Activated naive CD8-positive, alpha-beta T cell treated with anti-CD3 and anti-CD28 coated beads, Interleukin-2, amount 10 ng/mL, durations not matched to agents 7 days and 5 days (primary cell): Measurements from ENCODE around the gene CCDC152. TPM values are rescaled to one million over a fixed set of nuclear protein-coding genes. Genes with fewer than 3 reads are reported as not detected.
"Not testable (repeated sequence)": the region's sequence is repeated elsewhere in the genome, so short reads cannot be mapped to it uniquely, and the experiment has no call there.

Experiments used
- ATAC-seq: fragments of 150-1000 bp; cut with Tn5 transposase; one replicate; pipeline ENCODE4 v1.10.0; 2021; ENCODE audit warnings: low read depth, moderate library complexity
- POLR2A ChIA-PET: fragments of 350-600 bp; sonication (Branson Sonifier 250); formaldehyde crosslinking; loops from one replicate; lab custom pipeline; 2021; ENCODE audit warnings: antibody characterized with exemption; lab: Charles Lee
- DNase-seq: peaks from one replicate; pipeline ENCODE4 v3.0.0; 2021
- H3K27ac Mint-ChIP-seq: one replicate; pipeline ENCODE4 v1.8.0; 2022; ENCODE audit warnings: mild to moderate bottlenecking, mixed read lengths
- H3K27me3 Mint-ChIP-seq: one replicate; pipeline ENCODE4 v1.8.0; 2022; ENCODE audit warnings: mild to moderate bottlenecking, moderate library complexity, mixed read lengths
- H3K36me3 Mint-ChIP-seq: one replicate; pipeline ENCODE4 v1.8.0; 2021; ENCODE audit warnings: mild to moderate bottlenecking, mixed read lengths
- H3K4me1 Mint-ChIP-seq: one replicate; pipeline ENCODE4 v1.8.0; 2021; ENCODE audit warnings: mixed read lengths
- H3K4me3 Mint-ChIP-seq: one replicate; pipeline ENCODE4 v1.8.0; 2022; ENCODE audit warnings: mild to moderate bottlenecking, moderate library complexity, mixed read lengths
- H3K9me3 Mint-ChIP-seq: one replicate; pipeline ENCODE4 v1.8.0; 2021; ENCODE audit warnings: mixed read lengths
- total RNA-seq, 2 experiments: library from RNA; stranded (reverse); gene quantifications; one replicate each; pipeline ENCODE4 v1.2.3, GENCODE V29; 2021

CCDC152 gene
- total RNA-seq, 2 experiments from 2014 or later, result 8.9 to 10.3 TPM

DNA sequence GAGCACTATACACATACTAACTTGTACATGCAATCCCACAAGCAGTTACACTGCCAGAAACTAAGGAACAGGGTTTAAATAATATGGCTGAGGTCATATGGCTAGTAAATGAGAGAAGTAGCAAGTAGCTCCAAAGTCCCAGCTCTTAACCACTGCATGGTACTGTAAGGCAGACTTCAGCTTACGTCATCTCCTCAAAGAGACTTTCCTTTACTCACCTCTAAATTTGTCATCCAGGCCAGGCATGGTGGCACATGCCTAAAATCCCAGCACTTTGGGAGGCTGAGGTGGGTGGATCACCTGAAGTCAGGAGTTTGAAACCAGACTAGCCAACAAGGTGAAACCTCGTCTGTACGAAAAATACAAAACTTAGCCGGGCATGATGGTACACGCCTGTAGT, 75.4 kb downstream of the CCDC152 start:
- no peaks in the 10 kb centered on the region for H3K4me1 Mint-ChIP-seq
- ATAC-seq, result no peak
- H3K27me3 Mint-ChIP-seq, result peaks cover 4% of the 10 kb centered on the region
- POLR2A ChIA-PET, result no interaction called here
- H3K9me3 Mint-ChIP-seq, result peaks cover 3% of the 10 kb centered on the region
- H3K27ac Mint-ChIP-seq, result no peak overlapping the region
- H3K4me3 Mint-ChIP-seq, result no peak overlapping the region
- no peak for DNase-seq
- no peaks in the 10 kb centered on the region for H3K36me3 Mint-ChIP-seq

DNA sequence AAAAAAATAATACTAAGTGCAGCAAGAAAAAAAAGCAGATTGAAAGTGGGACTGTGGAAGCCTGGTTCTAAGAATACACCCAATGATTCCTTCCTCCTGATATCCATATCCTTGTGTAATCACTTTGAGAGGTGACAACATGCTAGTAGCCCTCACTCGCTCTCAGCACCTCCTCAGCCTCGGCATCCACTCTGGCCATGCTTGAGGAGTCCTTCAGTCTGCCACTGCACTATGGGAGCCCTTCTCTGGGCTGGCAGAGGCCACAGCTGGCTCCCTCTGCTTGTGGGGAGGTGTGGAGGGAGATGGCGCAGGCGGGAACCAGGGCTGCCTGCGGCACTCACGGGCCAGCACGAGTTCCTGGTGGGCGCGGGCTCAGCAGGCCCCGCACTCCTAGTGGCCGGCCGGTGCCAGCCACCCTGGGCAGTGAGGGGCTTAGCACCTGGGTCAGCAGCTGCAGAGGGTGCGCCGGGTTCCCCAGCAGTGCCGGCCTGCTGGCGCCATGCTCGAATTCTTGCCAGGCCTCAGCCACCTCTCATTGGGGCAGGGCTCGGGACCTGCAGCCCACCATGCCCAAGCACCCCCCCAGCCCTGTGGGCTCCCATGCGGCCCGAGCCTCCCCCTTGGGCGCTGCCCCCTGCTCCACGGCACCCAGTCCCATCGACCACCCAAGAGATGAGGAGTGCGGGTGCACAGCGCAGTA, 79.6 kb downstream of the CCDC152 start:
- no peak for DNase-seq
- H3K27ac Mint-ChIP-seq, result no peak overlapping the region
- ATAC-seq, result no peak
- H3K36me3 Mint-ChIP-seq, result no peaks in the 10 kb centered on the region
- H3K4me1 Mint-ChIP-seq, result no peaks in the 10 kb centered on the region
- no peak overlapping the region for H3K4me3 Mint-ChIP-seq
- H3K9me3 Mint-ChIP-seq, result peaks cover 3% of the 10 kb centered on the region
- POLR2A ChIA-PET, result no interaction called here
- peaks cover 4% of the 10 kb centered on the region for H3K27me3 Mint-ChIP-seq

DNA sequence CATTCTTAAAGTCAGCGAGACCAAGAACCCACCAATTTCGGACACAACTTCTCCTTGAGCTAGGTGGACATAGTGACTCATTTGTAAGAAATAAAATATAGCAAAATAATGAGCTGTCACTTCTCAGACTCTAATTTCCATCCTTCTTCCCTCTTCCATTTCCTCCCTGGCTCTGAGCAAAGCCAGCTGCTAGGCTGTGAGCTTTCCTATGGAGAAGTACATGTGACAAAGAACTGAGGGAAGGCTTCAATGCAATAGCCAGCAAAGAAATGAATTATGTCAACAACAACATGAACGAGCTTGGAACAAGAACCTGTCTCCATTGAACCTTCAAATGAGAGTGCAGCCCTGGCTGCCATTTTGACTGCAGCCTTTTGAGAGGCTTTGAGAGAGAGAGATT, 81.0 kb downstream of the CCDC152 start:
- Mint-ChIP-seq H3K36me3 (no peaks in the 10 kb centered on the region), H3K4me1 (no peaks in the 10 kb centered on the region), H3K27ac (no peak overlapping the region), H3K27me3 (peaks cover 4% of the 10 kb centered on the region), H3K4me3 (no peak overlapping the region), H3K9me3 (peaks cover 3% of the 10 kb centered on the region)
- POLR2A ChIA-PET, result no interaction called here
- DNase-seq, result no peak
- ATAC-seq, result no peak

DNA sequence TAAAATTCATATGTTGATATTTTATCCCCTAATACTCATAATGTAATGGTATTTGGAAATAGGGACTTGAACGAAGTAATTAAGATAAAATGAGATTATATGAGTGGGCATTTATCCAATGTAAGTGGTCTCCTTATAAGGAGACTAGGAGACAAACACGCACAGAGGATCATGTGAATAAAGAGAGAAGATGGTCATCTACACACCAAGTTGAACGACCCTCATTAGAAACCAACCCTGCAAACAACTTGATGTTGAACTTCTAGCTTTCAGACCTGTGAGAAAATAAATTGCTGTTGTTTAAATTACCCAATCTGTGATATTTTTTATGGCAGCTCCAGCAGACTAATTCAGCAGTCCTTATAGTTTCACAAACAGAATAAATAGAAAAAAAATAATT, 82.6 kb downstream of the CCDC152 start:
- no peaks in the 10 kb centered on the region for H3K36me3 Mint-ChIP-seq
- peaks cover 4% of the 10 kb centered on the region for H3K27me3 Mint-ChIP-seq
- H3K4me1 Mint-ChIP-seq, result no peaks in the 10 kb centered on the region
- DNase-seq (no peak), ATAC-seq (no peak)
- no peak overlapping the region for H3K27ac Mint-ChIP-seq
- POLR2A ChIA-PET, result no interaction called here
- peaks cover 3% of the 10 kb centered on the region for H3K9me3 Mint-ChIP-seq
- H3K4me3 Mint-ChIP-seq, result no peak overlapping the region

DNA sequence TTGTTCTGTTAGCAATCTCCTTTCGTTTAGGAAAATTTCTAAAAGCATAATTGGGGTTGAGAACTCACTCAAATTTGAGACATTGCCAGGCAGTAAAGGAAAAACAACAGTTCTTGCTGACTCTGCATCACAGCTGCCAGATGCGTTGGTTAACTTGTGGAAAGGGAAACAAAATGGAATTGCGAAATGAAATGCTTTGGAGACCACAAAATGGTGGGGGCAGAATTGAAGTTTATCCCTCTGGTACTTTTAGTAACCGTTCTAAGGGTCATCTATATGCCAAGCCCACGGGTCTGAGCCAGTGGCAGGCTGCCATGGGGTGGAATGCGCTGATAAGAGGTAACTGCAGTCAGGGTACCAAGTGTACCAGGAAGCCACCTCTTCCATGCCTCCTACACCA, 83.7 kb downstream of the CCDC152 start:
- Mint-ChIP-seq H3K36me3 (no peaks in the 10 kb centered on the region), H3K27ac (no peak overlapping the region), H3K4me3 (no peak overlapping the region), H3K9me3 (peaks cover 6% of the 10 kb centered on the region), H3K4me1 (no peaks in the 10 kb centered on the region), H3K27me3 (peaks cover 4% of the 10 kb centered on the region)
- ATAC-seq (no peak), DNase-seq (no peak)
- POLR2A ChIA-PET, result no interaction called here

DNA sequence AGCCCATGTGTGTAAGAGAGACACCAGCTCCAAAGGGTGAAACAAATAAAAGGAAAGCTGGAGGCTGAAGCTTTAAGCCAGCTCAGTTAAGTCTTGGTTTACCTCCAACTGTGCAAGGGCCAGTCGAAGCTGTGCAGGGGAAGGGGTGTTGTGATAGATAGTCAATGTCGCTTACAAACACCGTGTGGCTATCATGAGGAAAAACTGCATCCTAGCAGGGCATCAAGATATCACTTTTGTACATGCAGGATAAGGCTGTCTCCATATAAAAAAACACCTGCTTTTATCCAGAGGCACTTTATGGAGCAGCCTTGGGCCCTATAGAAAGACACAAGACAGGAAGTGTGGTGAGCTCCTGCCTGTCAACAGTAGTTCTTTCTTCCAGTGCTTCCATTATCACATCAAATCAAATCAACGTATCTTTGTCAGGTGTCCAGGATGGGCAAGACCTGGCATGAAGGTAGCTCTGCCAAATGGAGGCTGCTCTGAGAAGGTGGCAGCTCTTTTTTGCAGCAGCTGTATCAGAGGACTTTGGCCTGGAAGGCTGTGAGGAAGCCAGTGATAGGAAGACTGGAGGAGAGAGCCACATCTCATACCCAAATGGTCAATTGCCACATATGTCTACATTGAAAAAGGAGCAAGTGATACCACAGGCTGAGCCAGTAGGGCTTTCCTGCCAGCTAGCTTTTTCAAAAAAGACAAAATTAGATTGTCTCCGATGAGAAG, 84.4 kb downstream of the CCDC152 start:
- DNase-seq (no peak), ATAC-seq (no peak)
- Mint-ChIP-seq H3K9me3 (peaks cover 3% of the 10 kb centered on the region), H3K27me3 (peaks cover 6% of the 10 kb centered on the region), H3K4me3 (no peak overlapping the region), H3K27ac (no peak overlapping the region), H3K36me3 (no peaks in the 10 kb centered on the region), H3K4me1 (no peaks in the 10 kb centered on the region)
- POLR2A ChIA-PET, result no interaction called here

DNA sequence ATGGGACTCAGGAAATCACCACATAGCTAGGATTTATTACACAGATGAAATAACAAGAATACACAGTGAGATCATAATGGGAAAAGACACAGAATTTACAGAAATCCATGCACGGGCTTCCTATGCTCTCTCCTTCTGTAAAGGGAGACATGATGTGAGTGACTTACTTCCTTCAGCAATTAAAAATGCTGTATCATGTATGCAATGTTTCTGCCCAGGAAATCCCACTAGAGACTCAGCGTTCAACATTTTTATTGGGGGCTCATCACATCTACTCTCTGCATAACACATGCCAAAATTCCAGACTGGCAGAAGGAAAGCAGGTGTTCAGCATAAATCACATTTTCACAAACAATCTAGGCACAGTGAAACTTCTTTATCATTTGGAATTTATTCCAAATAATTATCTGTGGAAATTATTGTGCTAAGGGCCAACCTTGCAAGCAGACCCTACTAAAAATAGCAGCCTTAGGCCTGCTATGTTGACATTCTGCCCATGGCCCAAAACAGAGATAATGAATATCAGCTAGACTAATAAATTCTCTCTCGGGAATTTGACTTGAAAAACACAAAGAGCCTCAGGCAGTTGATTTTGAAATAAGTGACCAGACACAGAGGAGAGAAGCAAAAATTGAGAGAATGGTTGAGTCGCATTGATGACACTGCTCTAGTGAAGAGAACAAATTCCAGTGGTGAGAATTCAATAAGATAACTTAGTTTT, 86.5 kb downstream of the CCDC152 start:
- Mint-ChIP-seq H3K9me3 (peaks cover 3% of the 10 kb centered on the region), H3K36me3 (no peaks in the 10 kb centered on the region), H3K4me3 (no peak overlapping the region), H3K4me1 (no peaks in the 10 kb centered on the region), H3K27me3 (peaks cover 9% of the 10 kb centered on the region), H3K27ac (no peak overlapping the region)
- DNase-seq (no peak), ATAC-seq (no peak)
- POLR2A ChIA-PET, result no interaction called here

DNA sequence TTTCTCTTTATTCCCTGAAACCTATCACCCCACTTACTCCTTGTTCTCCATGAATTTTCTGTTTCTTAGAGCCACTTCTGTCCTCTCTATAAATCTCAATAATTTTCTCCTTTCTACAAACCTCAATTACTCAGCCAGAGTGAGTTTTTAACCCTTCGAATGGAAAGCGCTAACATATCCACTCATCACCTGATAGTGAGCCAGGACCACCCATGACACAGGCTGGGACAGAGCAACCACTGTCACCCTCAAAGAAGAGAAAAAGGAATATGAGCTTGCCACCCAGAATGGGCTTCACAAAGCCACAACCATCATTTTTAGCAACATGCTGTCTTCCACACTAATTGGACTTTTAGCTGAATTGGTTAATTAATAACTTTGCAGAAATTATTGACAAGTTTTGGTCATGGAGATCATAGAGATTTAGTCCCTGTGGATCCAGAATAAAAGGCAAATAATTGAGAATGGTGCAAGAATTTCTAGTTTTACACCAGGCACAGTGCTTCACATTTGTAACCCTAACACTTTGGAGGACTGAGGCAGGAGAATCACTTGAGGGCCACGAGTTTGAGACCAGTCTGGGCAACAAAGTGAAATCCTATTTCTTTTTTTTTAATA, 87.2 kb downstream of the CCDC152 start:
- Mint-ChIP-seq H3K9me3 (peaks cover 3% of the 10 kb centered on the region), H3K4me3 (no peak overlapping the region), H3K27ac (no peak overlapping the region), H3K27me3 (peaks cover 9% of the 10 kb centered on the region), H3K36me3 (no peaks in the 10 kb centered on the region), H3K4me1 (no peaks in the 10 kb centered on the region)
- POLR2A ChIA-PET, result no interaction called here
- ATAC-seq (no peak), DNase-seq (no peak)

DNA sequence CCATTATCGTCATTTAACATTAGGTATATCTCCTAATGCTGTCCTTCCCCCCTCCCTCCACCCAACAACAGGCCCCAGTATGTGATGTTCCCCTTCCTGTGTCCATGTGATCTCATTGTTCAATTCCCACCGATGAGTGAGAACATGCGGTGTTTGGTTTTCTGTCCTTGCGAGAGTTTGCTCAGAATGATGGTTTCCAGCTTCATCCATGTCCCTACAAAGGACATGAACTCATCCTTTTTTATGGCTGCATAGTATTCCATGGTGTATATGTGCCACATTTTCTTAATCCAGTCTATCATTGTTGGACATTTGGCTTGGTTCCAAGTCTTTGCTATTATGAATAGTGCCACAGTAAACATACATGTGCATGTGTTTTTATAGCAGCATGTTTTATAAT, 87.8 kb downstream of the CCDC152 start:
- DNase-seq, H3K4me3 Mint-ChIP-seq, H3K27me3 Mint-ChIP-seq, ATAC-seq, H3K9me3 Mint-ChIP-seq, H3K27ac Mint-ChIP-seq, POLR2A ChIA-PET, H3K4me1 Mint-ChIP-seq, H3K36me3 Mint-ChIP-seq: not testable (repeated sequence)

DNA sequence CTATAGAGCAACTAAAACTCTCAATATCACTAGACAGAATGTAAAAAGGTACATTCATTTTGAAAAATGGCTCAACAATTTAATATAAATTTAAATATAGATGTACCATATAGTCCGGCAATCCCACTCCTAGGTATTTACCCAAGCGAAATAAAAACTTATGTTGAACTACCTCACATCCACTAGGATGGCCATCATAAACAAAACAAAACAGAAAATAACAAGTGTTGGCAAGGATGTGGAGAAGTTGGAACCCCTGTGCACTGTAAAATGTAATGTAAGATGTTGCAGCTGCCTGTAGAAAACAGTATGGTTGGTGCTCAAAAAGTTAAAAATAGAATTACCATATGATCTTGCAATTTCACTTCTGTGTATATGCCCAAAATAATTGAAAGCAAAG, 91.9 kb downstream of the CCDC152 start:
- no peak for ATAC-seq
- Mint-ChIP-seq H3K4me3 (no peak overlapping the region), H3K27ac (no peak overlapping the region), H3K27me3 (peaks cover 5% of the 10 kb centered on the region), H3K4me1 (no peaks in the 10 kb centered on the region), H3K36me3 (no peaks in the 10 kb centered on the region), H3K9me3 (peaks cover 3% of the 10 kb centered on the region)
- no peak for DNase-seq
- POLR2A ChIA-PET, result no interaction called here

DNA sequence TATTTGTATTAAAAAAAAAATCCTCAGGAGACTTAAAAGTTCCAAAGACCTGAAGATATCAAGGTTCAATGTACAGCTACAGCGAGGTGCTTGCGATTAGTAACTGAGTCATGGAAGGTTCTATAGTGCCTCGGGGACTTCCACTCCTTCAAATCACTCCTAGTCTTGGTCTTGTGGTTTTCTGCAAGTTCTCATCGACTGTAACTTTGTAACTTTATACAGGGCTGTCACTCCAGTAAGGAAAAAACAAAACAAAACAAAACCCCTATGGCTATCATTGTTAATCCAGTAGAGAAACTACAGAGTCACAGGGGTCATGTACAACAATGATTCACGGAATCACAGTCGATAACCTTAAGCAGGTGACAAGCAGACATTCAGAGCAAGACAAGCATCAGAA, 94.9 kb downstream of the CCDC152 start:
- Mint-ChIP-seq H3K36me3 (no peaks in the 10 kb centered on the region), H3K27ac (no peak overlapping the region), H3K27me3 (no peaks in the 10 kb centered on the region), H3K4me3 (no peak overlapping the region), H3K9me3 (no peaks in the 10 kb centered on the region), H3K4me1 (no peaks in the 10 kb centered on the region)
- DNase-seq, result no peak
- POLR2A ChIA-PET, result no interaction called here
- no peak for ATAC-seq
